Kidney capillary endothelial cell (primary cell): ENCODE results near the gene ZNF625.
"Not testable (repeated sequence)": the region's sequence is repeated elsewhere in the genome, so short reads cannot be mapped to it uniquely, and the experiment has no call there.

Experiments
- DNase-seq: peaks from one replicate; pipeline ENCODE4 v3.0.0-alpha.2; 2018; ENCODE audit warnings: low spot score

ZNF625 gene

DNA sequence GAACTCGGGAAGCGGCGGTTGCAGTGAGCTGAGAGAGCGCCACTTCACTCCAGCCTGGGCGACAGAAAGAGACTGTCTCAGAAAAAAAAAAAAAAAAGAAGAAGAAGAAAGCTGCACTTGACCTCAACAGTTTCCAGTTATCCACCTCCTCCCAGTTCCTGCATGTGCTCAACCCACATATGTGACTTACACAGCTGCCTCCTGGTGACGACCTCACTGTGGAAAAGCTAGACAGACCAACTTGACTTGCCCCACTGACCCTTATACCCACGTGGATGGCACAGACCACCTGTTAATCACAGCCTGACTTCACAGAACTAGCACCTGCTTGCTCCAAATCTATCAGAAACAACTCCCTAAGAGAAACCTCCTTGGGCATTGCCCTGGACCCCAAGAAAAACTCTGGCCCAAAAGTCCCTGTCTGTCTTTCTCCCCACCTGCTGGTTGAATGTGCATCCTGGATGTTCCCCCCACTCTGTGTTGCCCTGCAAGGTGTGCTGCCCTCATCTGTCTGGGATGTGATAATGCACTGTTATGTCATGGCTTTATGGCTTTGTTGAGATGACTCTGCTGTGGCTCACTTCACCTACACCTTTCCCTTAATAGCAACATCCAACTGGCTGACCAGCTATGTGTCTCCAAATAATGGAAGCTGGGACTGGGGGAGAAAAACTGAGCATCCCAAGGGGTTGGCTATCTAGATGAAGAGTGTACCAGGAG is 19.2 kb downstream of the ZNF625 start:
- no peak for DNase-seq

DNA sequence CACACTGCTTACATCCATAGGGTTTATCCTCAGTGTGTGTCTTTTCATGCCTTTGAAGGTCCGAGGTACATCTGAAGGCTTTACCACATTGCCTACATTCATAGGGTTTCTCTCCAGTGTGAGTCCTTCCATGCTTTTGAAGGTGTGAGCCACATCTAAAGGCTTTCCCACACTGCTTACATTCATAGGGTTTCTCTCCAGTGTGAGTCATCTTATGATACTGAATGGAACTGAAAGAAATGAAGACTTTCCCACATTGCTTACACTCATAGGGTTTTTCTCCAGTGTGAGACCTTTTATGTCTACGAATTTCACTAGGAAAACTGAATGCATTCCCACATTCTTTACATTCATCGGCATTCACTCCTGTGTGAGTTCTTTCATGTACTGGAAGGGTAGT is 23.5 kb downstream of the ZNF625 start:
- no peak for DNase-seq

DNA sequence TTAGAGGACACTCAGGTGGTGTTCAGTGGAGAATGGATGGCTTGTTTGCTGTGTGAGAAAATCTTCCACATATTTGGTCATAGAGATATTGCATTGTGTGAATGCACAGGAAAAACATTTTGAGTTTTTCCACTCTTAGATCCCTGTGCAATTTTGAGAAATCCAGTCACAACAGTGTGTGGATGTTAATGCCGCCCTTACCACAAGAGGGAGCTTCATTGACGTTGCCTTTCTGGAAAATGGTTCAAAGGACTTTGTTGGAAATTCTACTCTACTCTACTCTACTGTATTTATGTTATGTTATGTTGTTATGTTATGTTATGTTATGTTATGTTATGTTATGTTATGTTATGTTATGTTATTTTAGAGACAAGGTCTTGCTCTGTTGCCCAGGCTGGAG is 29.8 kb downstream of the ZNF625 start:
- DNase-seq = no peak

- no peak for DNase-seq
Measured at GRCh38 chr19:12117201-12117970, 39.1 kb downstream of the ZNF625 start.

DNA sequence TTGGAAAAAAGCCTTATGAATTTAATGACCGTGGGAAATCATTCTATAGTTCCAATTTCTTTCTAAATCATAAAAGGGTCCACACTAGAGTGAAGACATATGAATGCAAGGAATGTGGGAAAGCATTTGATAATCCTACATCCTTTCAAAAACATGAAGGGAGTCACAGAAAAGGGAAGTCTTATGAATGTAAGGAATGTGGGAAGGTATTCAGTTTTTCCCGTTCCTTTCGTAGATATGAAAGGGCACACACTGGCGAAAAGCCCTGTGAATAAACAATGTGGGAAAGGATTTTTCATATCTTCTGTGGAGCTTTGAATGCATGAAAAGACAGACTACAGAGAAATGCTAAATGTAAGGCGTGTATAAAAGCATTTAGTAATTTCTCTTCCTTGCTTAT is 43.4 kb downstream of the ZNF625 start:
- DNase-seq = no peak

DNA sequence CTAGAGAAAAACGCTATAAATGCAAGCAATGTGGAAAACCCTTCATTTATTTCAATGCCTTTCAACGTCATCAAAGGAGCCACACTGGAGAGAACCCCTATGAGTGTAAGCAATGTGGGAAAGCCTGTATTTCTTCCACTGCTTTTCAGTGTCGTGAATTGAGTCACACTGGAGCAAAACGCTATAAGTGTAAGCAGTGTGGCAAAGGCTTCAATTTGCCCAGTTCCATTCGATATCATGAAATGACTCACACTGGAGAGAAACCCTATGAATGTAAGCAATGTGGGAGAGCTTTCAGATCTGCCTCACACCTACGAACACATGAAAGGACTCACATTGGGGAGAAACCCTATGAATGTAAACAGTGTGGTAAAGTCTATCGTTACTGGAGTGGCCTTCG is 43.8 kb downstream of the ZNF625 start:
- no peak for DNase-seq

DNA sequence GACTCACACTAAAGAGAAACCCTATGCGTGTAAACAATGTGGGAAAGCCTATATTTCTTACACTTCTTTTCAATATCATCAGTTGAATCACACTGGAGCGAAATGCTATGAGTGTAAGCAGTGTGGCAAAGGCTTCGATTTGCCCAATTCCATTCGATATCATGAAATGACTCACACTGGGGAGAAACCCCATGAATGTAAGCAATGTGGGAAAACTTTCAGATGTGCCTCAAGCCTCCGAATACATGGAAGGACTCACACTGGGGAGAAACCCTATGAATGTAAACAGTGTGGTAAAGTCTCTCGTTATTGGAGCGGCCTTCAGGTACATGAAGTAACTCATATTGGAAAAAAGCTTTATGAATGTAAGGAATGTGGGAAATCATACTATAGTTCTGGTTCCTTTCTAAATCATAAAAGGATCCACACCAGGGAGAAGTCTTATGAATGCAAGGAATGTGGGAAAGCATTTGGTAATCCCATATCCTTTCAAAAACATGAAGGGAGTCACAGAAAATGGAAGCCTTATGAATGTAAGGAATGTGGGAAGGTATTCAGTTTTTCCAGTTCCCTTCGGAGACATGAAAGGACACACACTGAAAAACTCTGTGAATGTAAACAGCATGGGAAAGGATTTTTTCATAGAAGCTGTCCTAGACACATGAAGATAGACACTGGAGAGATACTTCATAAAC is 44.4 kb downstream of the ZNF625 start:
- no peak for DNase-seq

DNA sequence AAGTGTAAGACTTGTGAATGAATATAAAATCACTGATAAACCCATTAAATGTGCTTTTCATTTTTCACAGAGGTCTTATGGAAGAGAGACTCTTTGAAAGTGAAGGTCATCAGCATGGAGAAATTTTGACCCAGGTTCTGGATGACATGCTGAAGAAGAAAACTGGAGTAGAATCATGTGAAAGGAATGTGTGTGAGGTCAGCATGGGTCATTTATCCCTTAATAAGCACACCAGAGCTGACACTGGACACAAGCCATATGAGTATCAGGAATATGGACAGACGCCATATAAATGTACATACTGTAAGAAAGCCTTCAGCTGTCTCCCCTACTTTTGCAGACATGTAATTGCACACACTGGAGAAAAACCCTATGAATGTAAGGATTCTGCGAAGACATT is 45.4 kb downstream of the ZNF625 start:
- no peak for DNase-seq

DNA sequence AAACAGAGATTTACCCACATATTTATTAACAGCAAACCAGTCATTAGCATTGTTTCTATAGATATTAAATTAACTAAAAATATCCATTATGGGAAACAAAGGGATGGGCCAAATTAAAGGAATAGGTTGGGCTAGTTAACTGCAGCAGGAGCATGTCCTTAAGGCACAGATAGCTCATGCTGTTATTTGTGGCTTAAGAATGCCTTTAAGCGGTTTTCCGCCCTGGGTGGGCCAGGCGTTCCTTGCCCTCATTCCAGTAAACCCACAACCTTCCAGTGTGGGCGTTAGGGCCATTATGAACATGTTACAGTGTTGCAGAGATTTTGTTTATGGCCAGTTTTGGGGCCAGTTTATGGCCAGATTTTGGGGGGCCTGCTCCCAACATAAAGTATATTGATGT is 52.6 kb downstream of the ZNF625 start:
- DNase-seq = not testable (repeated sequence)

DNA sequence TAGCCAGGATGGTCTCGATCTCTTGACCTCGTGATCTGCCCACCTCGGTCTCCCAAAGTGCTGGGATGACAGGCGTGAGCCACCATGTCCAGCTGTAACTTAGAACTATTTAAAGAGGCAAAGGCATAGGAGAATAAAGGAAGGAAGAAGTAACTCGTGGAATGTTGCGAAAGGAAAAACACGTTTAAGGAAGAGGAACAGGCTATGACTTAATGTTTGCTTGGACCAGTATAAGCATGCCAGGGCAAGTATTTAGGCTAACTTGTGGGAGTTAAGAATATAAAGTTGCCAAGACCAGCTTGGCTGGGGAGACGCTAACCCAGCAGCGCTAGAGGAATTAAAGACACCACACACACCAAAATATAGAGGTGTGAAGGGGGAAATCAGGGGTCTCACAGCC is 58.5 kb downstream of the ZNF625 start:
- DNase-seq = no peak

DNA sequence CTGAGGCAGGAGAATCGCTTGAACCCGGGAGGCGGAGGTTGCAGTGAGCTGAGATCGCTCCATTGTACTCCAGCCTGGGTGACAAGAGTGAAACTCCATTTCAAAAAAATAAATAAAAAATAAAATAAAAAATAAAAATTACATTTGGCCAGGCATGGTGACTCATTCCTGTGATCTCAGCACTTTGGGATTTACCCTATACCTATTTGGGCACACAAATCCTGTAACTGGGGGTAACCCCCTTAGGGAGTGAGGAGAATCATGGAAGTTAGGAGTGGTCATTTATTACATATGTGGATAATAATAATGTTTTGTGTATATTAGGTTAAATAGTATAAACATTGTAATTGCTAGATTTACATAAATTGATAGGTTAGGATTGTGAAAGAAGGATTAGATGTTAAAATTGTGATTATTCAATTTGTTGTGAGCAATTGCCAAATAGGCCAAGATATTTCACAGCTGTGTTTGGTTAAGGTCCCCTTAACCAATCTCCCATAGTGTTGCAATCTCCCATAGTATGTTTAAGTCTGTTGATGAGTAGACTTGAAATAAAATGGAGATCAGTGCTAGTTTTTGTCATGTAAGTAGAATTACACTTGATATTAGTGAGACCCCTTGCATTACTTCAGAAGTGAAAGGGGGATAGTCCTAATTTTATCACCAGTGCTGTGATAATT is 61.3 kb downstream of the ZNF625 start:
- no peak for DNase-seq
